Ovary (tissue), 3 donors: ENCODE results near the gene TP63.

ENCODE experiments used
- CTCF ChIP-seq, 3 donors: fragments of 450-650 bp in 2 of 3; fragments of 200-600 bp in 1 of 3; IDR thresholded peaks; one replicate each; pipeline versions ENCODE4 v1.5.1 to v1.8.0; 2016 to 2022; ENCODE audit warnings: antibody characterized with exemption in 3 of 3, mild to moderate bottlenecking in 1 of 3
- EP300 ChIP-seq: sonication (generic); formaldehyde crosslinking; IDR thresholded peaks from one replicate; pipeline ENCODE4 v1.6.1; 2017; ENCODE audit warnings: antibody characterized with exemption
- POLR2A ChIP-seq: fragments of 450-650 bp; IDR thresholded peaks from one replicate; pipeline ENCODE4 v1.6.1; 2017; ENCODE audit warnings: antibody characterized with exemption, mild to moderate bottlenecking, moderate library complexity
- donor health status: DM: no; HTN: no; CAD: no.

- TF ChIP-seq CTCF (IDR thresholded peaks at IDR 0.05) (no peak), POLR2A (no peak), EP300 (no peak)
Observed at GRCh38 chr3:189803254-189803653, 172.1 kb downstream of the TP63 start.
